NK-92 (cell line): ENCODE measurements around the gene ALDH7A1.
"Not testable (repeated sequence)": the region's sequence is repeated elsewhere in the genome, so short reads cannot be mapped to it uniquely, and the experiment has no call there.

ENCODE experiments used
- DNase-seq: peaks from one replicate; lab custom pipeline; 2025; ENCODE audit not compliant: unreplicated experiment; lab: John Stamatoyannopoulos, UW

The ALDH7A1 gene

DNA sequence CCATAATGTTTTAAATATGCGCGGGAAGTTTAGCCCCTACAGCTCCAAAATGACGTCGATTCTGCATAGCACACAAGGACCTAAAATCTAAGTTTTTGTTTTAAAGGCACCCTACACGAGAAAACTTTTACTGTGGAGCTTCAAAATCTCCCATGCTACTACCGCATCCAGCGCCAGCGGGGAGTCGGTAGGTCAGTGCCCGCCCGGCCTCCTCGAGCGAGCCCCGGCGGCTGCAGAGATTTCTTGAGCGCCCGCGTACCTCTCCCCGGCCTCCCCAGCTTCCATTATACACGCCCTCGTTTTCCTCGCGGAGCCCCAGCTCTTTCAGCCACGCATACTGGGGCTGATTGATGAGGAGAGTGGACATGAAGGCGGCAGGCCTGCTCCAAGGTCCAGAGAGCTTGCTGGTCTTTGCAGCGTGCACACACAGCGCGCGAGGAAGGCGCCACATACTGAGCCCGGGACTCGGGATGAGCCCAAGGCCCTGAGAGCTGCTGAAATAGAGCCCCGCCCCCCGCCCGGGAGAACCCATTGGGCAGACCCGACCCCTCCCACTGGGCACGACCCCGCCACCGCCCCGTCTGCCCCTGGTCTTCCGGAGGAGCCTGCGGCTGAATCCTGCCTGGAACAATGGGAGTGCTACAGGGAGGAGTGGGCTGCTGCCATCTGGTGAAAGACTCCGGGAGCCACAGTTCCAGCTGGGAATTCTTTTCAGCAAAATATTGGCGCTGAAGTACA is at the start of gene ALDH7A1:
Gene ALDH7A1 (minus strand): TSS at position 472 of the 738 bp plus-strand sequence. CDS start 21 bp downstream, at position 451.
- DNase-seq = no peak

DNA sequence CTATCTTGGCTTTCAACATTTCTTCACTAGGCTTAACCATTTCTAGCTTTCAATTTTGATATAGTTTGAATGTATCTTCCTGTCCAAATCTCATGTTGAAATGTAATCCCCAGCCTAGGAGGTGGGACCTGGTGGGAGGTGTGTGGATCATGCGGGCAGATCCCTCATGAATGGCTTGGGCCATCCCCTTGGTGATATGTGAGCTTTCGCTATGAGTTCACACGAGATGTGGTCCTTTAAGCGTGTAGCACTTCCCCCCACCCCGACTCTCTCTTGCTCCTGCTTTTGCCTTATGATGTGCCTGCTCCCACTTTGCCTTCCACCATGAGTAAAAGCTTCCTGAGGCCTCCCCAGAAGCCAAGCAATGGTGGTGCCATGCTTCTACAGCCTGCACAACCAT is 46.4 kb upstream of the ALDH7A1 start:
- no peak for DNase-seq

DNA sequence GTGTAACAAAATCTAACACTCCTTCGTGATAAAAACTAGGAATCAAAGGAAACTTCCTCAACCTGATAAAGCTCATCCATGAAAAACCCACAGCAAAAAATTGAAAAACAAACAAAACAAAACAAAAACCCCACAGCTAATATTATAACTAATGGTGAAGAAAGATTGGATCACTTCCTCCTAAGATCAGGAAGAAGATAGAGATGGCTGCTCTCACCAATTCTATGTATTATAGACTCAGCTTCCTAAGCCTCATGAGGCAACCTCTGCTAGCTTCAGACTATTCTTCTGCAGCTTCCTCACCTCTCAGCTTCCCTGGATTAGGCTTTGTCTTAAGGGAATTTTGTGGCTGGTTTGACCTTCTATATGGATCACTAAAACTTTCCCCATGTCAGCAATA is 45.8 kb upstream of the ALDH7A1 start:
- DNase-seq = no peak

DNA sequence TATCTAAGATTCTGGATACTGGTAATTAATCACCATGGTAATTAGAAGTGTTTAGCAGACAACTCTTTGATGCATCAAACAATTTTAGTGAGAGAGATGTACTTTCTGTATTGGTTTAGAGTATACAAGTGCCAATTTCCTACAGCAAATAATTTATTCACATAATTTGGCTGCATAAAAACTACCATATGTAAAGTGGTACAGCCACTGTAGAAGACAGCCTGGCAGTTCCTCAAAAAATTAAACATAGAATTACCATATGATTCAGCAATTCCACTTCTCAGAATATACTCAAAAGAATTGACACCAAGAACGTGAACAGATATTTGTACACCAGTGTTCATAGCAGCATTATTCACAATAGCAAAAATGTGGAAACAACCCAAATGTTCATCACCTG is 41.9 kb upstream of the ALDH7A1 start:
- DNase-seq = no peak

DNA sequence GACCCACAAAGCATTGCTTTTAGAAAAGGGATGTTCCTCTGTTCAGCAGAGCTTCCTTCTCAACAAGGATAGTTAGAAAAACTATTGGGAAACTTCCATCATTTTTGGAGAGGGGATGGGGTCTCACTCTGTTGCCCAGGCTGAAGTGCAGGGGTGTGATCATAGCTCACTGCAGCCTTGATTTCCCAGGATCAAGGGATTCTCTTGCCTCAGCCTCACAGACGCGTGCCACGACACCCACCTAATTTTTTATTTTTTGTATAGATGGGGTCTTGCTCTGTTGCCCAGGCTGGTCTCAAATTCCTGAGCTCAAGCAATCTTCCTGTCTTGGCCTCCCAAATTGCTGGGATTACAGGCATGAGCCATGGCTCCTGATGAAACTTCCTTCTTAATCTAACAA is 40.6 kb upstream of the ALDH7A1 start:
- no peak for DNase-seq

DNA sequence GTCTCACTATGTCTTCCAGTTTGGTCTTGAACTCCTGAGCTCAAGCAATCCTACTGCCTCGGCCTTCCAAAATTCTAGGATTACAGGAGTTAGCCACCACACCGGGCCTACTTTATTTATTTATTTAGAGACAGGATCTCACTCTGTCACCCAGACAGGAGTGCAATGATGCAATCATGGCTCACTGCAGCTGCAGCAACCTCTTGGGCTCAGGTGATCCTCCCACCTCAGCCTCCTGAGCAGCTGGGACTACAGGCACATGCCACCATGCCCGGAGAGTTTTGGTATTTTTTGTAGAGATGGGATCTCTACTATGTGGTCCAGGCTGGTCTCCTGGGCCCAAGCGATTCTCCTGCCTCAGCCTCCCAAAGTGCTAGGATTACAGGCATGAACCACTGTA is 38.5 kb upstream of the ALDH7A1 start:
- DNase-seq = no peak

DNA sequence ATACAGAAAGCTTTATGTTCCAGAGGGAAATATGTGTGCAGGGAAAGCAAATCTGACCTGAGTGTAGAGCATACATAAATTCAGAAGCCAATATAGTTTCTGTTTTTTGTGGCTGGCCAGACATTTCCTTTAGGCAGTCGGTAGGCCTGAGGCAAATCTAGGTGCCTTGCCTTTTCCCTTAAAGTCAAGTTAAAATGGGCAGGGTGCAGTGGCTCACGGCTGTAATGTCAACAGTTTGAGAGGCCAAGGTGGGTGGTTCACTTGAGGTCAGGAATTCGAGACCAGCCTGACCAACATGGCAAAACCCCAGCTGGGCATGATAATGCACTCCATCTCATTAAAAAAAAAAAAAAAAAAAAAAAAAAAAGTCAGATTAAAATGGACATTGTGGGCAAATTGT is 36.9 kb upstream of the ALDH7A1 start:
- no peak for DNase-seq

DNA sequence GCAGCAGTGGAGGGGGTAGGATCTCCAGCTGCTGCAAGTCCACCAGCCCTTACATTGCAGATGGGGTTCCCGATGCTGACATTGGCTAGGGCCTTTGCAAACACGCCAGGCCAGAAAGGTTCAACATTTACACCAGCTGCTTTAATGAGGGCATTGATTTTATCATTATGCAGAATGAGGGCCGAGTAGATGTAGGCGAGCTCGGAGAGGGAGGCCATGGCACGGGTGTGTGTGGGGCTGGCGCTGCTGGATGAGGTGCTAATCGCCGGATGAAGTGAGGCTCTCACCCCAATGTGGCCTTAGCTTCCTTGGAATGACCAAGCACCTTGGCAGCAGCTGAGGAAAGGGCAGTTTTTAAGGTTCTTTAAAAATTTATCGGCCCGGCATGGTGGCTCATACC is 33.1 kb upstream of the ALDH7A1 start:
- no peak for DNase-seq

DNA sequence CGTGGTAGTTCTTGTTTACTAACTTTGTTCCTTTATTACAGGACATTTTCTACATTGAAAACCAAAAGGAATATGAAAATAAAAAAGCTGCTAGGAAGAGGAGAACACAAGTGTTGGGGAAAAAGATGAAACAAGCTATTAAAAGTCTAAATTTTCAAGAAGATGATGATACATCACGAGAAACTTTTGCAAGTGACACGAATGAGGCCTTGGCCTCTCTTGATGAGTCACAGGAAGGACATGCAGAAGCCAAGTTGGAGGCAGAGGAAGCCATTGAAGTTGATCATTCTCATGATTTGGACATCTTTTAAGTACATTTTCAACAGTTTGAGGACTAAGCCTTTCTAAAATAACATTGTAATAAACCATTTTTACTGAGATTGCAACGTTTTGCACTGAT is 29.5 kb upstream of the ALDH7A1 start:
- DNase-seq = no peak

DNA sequence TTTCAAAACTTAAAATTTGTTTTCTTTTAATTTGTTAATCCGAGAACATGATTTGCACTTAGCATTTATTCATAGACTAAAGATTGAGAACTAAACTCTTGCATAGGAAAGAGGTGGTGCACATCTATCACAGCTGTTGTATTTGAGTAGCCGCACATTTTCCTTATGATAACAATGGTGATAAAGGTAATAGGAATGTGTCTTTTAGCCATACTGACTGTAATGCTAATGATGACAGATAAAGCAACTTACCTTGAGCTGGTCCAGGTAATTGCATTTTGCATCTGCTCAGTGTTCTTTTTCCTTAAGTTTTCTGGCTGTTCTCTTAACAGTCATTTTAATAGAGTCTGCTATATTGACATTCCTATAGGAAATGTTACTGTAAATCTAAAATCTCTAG is 24.8 kb upstream of the ALDH7A1 start:
- no peak for DNase-seq

DNA sequence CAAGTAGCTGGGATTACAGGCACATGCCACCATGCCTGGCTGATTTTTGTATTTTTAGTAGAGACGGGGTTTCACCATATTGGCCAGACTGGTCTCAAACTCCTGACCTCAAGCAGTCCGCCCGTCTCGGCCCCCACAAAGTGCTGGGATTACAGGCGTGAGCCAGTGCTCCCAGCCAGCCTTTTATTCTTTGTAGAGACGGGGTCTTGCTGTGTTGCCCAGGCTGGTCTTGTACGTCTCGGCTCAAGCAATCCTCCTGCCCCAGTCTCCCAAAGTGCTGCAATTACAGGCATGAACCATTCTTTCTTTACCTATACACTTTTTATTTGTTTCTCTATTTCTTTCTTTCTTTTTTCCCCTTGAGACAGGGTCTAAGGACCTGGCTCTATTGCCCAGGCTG is 22.6 kb upstream of the ALDH7A1 start:
- not testable (repeated sequence) for DNase-seq

DNA sequence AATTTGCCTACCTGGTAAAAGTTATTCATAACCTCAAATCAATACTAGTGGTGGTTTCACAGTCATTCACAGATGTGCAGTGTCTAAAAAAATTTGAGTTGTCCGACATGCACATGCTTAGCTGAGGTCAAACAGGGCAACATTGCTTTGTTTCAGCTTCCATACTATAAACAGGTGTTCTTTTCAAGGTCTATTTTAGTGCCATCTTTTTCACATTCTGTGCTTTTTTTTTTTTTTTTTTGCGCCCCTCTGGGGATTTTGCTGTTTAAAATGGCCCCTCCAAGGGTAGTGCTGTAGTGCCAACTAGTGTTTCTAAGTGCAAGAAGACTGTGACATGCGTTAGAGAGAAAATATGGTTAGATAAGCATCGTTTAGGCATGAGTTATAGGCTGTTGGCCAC is 20.3 kb upstream of the ALDH7A1 start:
- DNase-seq = no peak

DNA sequence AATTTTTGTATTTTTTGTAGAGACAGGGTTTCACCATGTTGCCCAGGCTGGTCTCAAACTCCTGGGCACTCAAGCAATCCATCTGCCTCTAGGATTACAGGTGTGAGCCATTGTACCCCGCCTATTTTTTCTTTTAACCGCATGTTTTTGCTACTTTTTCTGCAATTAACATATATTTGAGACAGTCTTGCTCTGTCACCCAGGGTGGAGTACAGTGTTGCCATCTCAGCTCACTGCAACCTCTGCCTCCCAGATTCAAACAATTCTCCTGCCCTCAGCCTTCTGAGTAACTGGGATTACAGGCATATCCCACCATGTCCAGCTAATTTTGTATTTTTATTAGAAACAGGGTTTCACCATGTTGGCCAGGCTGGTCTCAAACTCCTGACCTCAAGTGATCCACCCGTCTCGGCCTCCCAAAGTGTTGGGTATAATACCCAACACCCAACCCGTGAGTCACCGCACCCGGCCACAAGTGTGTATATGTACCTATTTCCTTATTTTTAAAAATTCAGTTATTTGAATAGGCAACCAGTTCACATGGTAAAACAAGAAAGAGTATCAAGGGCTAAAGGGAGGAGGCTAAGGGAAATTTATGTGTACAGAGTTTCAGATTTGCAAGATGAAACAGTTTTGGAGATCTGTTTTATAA is 19.0 kb upstream of the ALDH7A1 start:
- no peak for DNase-seq

DNA sequence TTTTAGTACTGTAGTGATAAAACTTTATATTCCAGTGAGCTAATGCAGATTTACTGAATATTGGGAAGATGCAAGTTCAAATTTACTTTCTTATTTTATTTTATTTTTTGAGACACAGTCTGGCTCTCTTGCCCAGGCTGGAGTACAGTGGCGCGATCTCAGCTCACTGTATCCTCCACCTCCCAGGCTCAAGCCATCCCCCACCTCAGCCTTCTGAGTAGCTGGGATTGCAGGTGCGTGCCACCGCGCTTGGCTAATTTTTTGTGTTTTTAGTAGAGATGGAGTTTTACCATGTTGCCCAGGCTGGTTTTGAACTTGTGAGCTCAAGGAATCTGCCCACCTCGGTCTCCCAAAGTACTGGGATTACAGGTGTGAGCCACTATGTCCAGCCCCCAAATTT is 15.6 kb upstream of the ALDH7A1 start:
- no peak for DNase-seq

DNA sequence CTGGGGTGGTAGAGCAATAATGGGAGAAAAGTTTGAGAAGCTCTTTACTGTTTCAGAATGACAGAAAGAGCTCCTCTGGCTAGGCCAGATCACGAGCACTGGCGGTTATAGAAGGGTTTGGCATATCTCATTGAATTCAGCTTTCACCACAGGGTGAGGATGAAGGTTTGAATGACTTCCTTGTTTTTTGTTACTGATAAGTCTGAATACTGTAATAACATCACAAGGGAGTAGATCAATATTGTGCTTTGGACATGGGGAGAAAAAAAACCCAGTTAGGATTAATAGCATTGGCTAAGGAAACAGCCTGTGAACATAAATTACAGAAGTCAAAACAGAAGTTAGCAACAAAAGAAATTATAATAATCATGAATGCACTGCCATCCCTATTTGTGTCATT is 15.1 kb upstream of the ALDH7A1 start:
- DNase-seq = no peak

DNA sequence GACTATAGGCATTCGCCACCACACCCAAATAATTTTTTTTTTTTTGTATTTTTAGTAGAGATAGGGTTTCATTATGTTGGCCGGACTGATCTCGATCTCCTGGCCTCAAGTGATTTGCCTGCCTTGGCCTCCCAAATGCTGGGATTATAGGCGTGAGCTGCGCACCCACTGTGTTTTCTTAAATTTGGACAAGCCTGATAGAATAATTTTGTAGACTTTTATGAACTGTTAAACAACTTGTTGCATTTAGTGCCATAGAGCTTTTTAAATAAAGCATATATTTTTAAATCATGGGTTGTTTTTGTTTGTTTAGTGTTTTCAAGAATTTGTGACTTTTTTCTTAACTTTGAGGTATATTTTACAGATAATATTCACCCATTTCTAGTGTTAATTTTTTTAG is 10.5 kb upstream of the ALDH7A1 start:
- no peak for DNase-seq

DNA sequence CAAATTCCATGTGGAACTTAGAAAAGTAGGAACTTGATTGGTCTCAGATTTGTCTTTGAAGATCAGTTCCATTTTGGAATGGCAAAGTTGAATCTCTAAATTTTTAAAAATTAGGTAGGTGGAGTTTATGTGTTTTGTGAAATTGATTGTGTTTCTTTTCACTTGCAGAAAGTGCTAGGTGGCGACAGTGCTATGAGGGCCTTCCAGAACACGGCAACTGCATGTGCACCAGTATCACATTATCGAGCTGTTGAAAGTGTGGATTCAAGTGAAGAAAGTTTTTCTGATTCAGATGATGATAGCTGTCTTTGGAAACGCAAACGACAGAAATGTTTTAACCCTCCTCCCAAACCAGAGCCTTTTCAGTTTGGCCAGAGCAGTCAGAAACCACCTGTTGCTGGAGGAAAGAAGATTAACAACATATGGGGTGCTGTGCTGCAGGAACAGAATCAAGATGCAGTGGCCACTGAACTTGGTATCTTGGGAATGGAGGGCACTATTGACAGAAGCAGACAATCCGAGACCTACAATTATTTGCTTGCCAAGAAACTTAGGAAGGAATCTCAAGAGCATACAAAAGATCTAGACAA is 8.5 kb upstream of the ALDH7A1 start:
- DNase-seq = no peak

DNA sequence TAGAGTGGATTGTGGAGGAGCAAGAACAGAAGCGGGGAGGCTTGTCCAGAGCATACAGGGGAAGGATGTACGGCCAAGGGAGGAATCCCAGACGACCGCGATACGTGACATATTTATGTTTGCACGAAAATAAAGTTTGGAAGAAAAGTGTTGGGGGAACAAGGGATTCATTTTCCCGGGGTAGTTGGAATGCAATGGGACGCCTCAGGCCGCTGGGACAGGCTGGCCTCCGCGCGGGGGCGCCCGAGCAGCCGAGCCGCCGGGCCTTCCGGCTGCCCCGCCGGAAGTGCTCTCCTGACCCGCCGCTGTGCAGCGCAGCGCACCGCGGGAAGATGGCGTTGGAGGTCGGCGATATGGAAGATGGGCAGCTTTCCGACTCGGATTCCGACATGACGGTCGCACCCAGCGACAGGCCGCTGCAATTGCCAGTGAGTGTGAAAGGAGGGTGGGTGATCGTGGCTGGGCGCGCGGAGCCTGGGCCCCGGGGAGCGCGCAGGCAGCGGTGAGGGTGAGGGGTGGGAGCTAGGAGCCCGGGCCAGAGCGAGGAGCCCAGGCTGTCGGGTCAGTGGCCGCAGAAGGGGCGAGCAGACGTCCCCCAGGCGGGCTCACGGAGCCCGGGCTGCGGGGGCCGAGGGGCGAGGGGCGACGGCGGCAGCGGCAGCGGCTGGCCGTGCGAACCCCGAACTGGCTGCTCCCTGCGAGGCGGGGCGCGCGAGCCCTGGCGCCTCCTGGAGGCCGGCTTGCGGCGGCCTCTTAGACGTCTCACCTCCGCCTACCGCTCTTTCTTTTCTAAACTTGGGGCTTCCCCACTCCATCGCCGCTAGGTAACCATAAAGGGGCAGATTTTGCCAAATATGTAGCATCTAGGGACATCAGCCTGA is 5.9 kb upstream of the ALDH7A1 start, which contains the start of gene PHAX:
Gene PHAX (plus strand): TSS at position 317 of the 881 bp plus-strand sequence. CDS start 16 bp downstream, at position 333.
- no peak for DNase-seq

DNA sequence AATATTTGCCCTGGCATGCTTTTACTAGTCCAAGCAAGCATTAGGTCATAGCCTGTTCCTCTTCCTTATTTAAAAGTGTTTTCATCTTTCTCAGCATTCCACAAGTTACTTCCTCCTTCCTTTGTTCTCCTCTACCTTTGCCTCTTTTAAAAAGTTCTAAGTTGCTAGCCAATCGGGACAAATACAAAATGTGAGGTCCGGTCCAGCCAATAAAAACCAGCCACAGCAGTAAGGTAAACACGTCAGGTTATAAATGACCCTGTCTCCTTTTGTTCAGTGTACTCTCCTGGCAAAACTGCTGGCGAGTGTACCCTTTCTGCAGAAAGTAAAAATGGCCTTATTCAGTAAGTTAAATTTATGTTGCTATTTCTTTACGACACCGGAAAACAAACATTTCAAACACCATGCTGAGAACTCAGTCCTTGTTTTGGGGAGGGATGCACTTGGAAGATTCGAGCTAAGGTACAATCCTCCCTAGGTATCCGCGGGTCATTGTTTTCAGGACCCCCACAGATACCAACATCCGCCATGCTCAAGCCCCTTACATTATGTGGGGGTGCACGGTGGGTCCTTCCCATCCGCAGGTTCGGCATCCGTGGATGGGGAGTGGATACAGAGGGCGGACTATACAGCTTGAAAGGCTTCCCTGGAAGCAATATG is 5.1 kb upstream of the ALDH7A1 start:
- not testable (repeated sequence) for DNase-seq

DNA sequence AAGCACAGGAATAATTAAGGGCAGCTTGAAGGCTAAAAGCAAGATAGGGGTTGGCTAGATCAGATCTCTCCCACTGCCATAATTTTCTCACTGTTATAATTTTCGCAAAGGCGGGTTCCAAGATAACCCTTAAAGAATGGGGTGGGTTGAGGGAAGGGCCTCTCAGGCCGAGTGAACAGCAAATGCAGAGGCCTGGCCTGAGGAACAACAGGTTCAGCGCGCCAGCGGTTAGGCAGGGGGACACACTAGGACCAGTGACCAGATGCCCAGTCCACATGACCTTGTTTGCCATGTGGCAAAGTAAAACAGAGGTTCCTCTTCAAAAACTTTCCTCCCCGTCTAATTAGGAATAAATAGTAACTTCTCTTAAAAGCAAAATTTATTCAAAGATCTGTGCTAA is 4.5 kb upstream of the ALDH7A1 start:
- DNase-seq = no peak

DNA sequence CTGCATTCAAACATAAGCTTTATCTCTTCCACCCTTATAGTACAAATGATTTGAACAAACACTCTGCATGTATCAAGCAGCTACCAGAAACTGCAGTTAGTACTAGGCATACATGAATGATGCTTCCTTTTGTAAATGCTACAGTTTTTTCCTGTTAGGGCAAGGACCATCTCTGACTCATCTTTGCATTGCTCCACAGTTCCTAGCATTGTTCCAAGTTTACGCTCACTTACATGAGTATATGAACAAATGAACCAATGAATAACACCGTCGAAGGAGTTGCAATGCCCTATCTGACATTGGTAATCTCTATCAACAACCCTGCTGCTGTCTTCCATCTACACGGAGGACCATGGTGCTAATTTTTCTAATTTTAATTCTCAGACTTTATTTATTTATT is 2.1 kb upstream of the ALDH7A1 start:
- DNase-seq = no peak
